Hepatocyte (in vitro differentiated cells): ENCODE data around the gene DBH. TPM values are rescaled to one million over a fixed set of nuclear protein-coding genes. Genes with fewer than 3 reads are reported as not detected.

Source experiments
- DNase-seq: peaks from one replicate; pipeline ENCODE4 v3.0.0-alpha.2; 2016; ENCODE audit warnings: low spot score
- H2AFZ ChIP-seq: fragments of 200-600 bp; sonication (generic); 2 replicates; pipeline ENCODE4 v1.6.0; 2016; ENCODE audit warnings: antibody characterized with exemption, mild to moderate bottlenecking
- H3K27ac ChIP-seq: fragments of 200-600 bp; sonication (generic); 2 replicates; pipeline ENCODE4 v1.5.1; 2016; ENCODE audit warnings: mild to moderate bottlenecking
- H3K27me3 ChIP-seq: fragments of 200-600 bp; sonication (generic); 2 replicates; pipeline ENCODE4 v1.6.1; 2016
- H3K36me3 ChIP-seq: fragments of 200-600 bp; sonication (generic); replicated peaks from 2 replicates; pipeline ENCODE4 v1.5.1; 2016; ENCODE audit warnings: low read depth; ENCODE audit not compliant: insufficient read depth
- H3K4me1 ChIP-seq: fragments of 200-600 bp; sonication (generic); 2 replicates; pipeline ENCODE4 v1.5.1; 2016; ENCODE audit warnings: mild to moderate bottlenecking, moderate library complexity; ENCODE audit not compliant: insufficient read depth
- H3K4me2 ChIP-seq: fragments of 200-600 bp; sonication (generic); 2 replicates; pipeline ENCODE4 v1.6.0; 2016
- H3K4me3 ChIP-seq: fragments of 200-600 bp; sonication (generic); 2 replicates; pipeline ENCODE4 v1.5.1; 2016; ENCODE audit warnings: mild to moderate bottlenecking
- H3K79me2 ChIP-seq: fragments of 200-600 bp; sonication (generic); 2 replicates; pipeline ENCODE4 v1.6.0; 2017; ENCODE audit warnings: mild to moderate bottlenecking
- H3K9me2 ChIP-seq: fragments of 200-600 bp; sonication (generic); replicated peaks from 2 replicates; pipeline ENCODE4 v1.6.0; 2017; ENCODE audit warnings: mild to moderate bottlenecking; ENCODE audit not compliant: insufficient read depth
- H3K9me3 ChIP-seq: fragments of 200-600 bp; sonication (generic); 2 replicates; pipeline ENCODE4 v1.5.1; 2016; ENCODE audit warnings: low read depth, mild to moderate bottlenecking
- H4K20me1 ChIP-seq: fragments of 200-600 bp; sonication (generic); 2 replicates; pipeline ENCODE4 v1.6.0; 2016; ENCODE audit warnings: mild to moderate bottlenecking; ENCODE audit not compliant: insufficient read depth, poor library complexity, severe bottlenecking
- CTCF ChIP-seq: fragments of 200-600 bp; sonication (generic); IDR thresholded peaks from 2 replicates; pipeline ENCODE4 v1.5.1; 2016; ENCODE audit warnings: antibody characterized with exemption, mild to moderate bottlenecking; ENCODE audit not compliant: poor library complexity
- EZH2 ChIP-seq: fragments of 200-600 bp; sonication (generic); IDR thresholded peaks from 2 replicates; pipeline ENCODE4 v1.6.1; 2016; ENCODE audit warnings: antibody characterized with exemption, mild to moderate bottlenecking, borderline replicate concordance
- EZH2phosphoT487 ChIP-seq: fragments of 200-600 bp; sonication (generic); IDR thresholded peaks from one replicate; pipeline ENCODE4 v1.6.1; 2018; ENCODE audit warnings: antibody characterized with exemption, mild to moderate bottlenecking, low read depth, moderate library complexity; ENCODE audit not compliant: unreplicated experiment, severe bottlenecking
- WGBS: methylation state at CpG from one replicate; pipeline ENCODE4 v1.1.6; 2016; ENCODE audit warnings: low lambda C conversion rate; ENCODE audit errors: missing lambda C conversion rate; 5-methylcytosine and 5-hydroxymethylcytosine counted together
- polyA plus RNA-seq: library from polyadenylated mRNA; unstranded; fragments of >200 nt; fragmentation: Nextera tagmentation; extraction: Ambion mirVana; gene quantifications from 2 replicates; pipeline ENCODE4 v1.2.1, GENCODE V29; 2016
- total RNA-seq: library from RNA; depleted of rRNA; stranded (reverse); fragments of >200 nt; gene quantifications from 2 replicates; pipeline ENCODE4 v1.2.3, GENCODE V29; 2014

DBH gene
- total and polyA plus RNA-seq, 2 experiments from 2014 or later: 0.44 TPM; not detected in 1

DNA sequence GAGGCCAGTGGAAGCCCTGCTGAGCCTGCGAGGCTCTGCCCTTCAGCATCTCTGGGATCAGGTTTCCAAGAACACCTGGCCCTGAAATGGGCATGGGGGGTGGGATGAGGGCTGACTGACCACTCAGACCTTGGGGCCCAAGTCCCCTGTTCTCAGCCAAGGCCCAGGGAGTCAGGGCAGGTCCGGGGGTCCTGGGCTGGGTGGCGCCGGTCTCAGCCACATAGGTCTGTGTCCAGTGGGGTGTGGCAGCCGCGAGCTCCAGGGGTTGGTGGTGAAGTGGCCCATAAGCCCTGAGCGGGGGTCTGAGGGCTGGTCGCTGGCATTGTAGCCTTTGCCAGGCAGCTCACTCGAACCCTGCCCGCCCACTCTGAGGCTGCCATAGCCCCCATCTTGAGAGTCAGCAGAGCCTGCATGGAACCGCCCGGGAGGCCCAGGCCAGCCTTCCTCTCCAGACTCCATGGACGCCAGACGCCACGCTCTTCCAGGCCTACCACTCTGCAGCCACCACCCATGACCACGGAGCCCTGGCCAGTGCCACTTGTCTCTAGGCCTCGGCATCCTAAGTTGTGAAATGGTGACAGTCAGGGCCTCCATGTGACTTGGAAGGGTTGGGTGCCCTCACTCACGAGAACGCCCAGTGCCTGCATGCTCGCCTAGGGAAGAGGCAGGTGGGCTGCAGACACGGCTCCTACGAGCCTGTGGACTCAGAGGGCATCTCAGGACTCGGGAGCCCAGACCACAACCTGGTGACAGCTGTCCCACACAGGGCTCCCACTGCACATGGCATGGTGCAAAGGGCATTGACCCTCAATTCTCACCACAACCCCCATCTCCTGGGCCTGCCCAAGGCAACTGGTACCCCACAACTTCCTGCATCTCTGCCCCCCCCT, 6.7 kb upstream of the DBH start:
- 93% methylated on average over 23 of the region's 23 CpGs for WGBS
- TF ChIP-seq EZH2phosphoT487 (no peak), CTCF (no peak), EZH2 (no peak)
- H3K9me3 ChIP-seq: no peaks in the 10 kb centered on the region
- no peaks in the 10 kb centered on the region for H3K79me2 ChIP-seq
- no peaks in the 10 kb centered on the region for H3K9me2 ChIP-seq
- no peak overlapping the region for H3K4me3 ChIP-seq
- no peak overlapping the region for H3K27ac ChIP-seq
- H3K4me2 ChIP-seq: no peak overlapping the region
- H3K4me1 ChIP-seq: no peaks in the 10 kb centered on the region
- H3K36me3 ChIP-seq: no peaks in the 10 kb centered on the region
- H4K20me1 ChIP-seq: no peaks in the 10 kb centered on the region
- no peaks in the 10 kb centered on the region for H3K27me3 ChIP-seq
- no peak for DNase-seq
- no peak overlapping the region for H2AFZ ChIP-seq

DNA sequence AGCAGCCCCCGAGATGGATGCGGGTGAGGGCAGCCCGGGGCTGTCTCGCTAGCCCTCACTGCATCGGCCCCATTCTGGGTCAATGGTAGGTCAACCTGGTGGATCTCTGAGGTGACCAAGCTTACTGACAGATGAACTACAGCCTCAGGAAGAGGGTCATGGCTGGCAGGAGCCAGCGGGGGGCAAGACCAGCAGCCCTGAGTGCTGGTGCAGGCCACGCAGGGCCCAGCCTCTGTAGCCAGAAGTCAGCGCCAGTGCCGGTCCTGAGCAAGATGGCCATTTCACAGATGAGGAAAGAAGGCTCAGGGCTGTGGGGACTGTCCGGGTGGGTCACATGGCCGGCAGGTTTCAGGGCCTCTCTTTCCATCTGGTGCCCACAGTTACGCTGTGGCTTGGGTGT, 5.1 kb upstream of the DBH start:
- no peaks in the 10 kb centered on the region for H3K9me2 ChIP-seq
- no peaks in the 10 kb centered on the region for H3K9me3 ChIP-seq
- TF ChIP-seq EZH2 (no peak), EZH2phosphoT487 (no peak), CTCF (no peak)
- no peak overlapping the region for H3K27ac ChIP-seq
- no peaks in the 10 kb centered on the region for H3K36me3 ChIP-seq
- no peaks in the 10 kb centered on the region for H4K20me1 ChIP-seq
- H3K4me1 ChIP-seq: no peaks in the 10 kb centered on the region
- H3K4me3 ChIP-seq: no peak overlapping the region
- DNase-seq: no peak
- H3K27me3 ChIP-seq: no peaks in the 10 kb centered on the region
- WGBS: 92% methylated on average over 12 of the region's 12 CpGs
- H3K4me2 ChIP-seq: no peak overlapping the region
- H2AFZ ChIP-seq: no peak overlapping the region
- H3K79me2 ChIP-seq: no peaks in the 10 kb centered on the region

DNA sequence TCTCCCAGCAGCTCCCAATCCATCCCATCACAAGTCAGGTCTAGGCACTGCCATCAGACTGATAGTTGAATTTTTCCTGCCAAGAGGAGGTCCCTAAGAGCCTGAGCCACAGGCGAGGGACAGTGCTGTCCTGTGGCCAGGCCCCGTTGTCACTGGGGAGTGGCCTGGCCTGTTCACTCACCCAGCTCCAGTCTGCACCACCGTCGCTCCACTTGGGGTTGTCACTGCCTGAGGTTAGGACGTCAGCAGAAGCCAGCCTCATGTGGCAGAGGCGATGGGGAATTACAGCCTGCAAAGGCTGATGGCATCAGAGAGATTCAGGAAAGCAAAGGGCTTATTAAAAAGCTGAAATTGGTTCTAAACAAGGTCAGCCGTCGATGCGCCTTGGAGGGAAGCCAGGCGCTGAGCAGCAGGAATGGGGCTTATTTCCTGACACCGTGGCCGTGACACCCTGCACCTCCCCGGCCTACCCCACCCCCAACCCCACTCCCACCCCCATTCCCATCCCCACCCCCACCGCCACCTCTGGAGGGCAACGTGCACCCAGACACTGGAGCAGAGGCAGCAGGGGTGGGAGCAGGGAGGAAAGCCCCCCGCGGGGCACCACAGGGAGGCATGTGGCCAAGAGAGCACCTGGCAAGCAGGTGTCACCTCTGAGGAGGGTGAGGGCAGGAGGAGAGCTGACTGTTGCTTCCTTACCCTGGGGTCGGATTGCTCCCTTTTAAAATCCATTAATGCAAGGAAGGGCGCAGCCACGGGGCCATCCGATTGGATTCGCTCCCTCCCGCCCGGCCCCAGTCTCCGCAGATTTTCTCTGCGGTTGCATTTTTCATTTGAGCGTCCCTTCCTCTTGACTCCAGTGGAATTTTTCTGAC, 3.1 kb upstream of the DBH start:
- H3K9me2 ChIP-seq: no peaks in the 10 kb centered on the region
- WGBS: 77% methylated on average over 26 of the region's 27 CpGs
- H4K20me1 ChIP-seq: no peaks in the 10 kb centered on the region
- no peaks in the 10 kb centered on the region for H3K79me2 ChIP-seq
- no peak for DNase-seq
- H3K4me1 ChIP-seq: no peaks in the 10 kb centered on the region
- H3K4me3 ChIP-seq: no peak overlapping the region
- H2AFZ ChIP-seq: no peak overlapping the region
- H3K9me3 ChIP-seq: no peaks in the 10 kb centered on the region
- no peaks in the 10 kb centered on the region for H3K27me3 ChIP-seq
- no peaks in the 10 kb centered on the region for H3K36me3 ChIP-seq
- TF ChIP-seq EZH2phosphoT487 (no peak), EZH2 (no peak), CTCF (no peak)
- no peak overlapping the region for H3K27ac ChIP-seq
- no peak overlapping the region for H3K4me2 ChIP-seq
